Large intestine (tissue), 3 donors: ENCODE measurements around the gene MRAP. TPM values are rescaled to one million over a fixed set of nuclear protein-coding genes. Genes with fewer than 3 reads are reported as not detected.
A peak's percentile ranks its signal among the peaks of the same experiment; 100 is the strongest.

Source experiments
- DNase-seq, 2 donors: peaks; one replicate each; pipeline versions ENCODE4 v3.0.0 to v3.0.0-alpha.2; 2013
- H3K27ac ChIP-seq: one replicate; pipeline ENCODE4 v1.5.1; 2013; ENCODE audit warnings: low read length
- H3K27me3 ChIP-seq: 2 replicates; pipeline ENCODE4 v1.6.1; 2013; ENCODE audit warnings: low read length; ENCODE audit not compliant: control insufficient read depth, insufficient read depth
- H3K36me3 ChIP-seq: 2 replicates; pipeline ENCODE4 v1.6.1; 2013; ENCODE audit warnings: low read length; ENCODE audit not compliant: control insufficient read depth, insufficient read depth
- H3K4me1 ChIP-seq: one replicate; pipeline ENCODE4 v1.6.1; 2013; ENCODE audit warnings: low read length; ENCODE audit not compliant: control insufficient read depth, insufficient read depth
- H3K4me3 ChIP-seq: one replicate; pipeline ENCODE4 v1.5.1; 2013; ENCODE audit warnings: low read length
- H3K9me3 ChIP-seq: one replicate; pipeline ENCODE4 v1.6.1; 2013; ENCODE audit warnings: mild to moderate bottlenecking, low read depth, low read length, moderate library complexity; ENCODE audit not compliant: control insufficient read depth
- WGBS: methylation state at CpG from one replicate; pipeline ENCODE4 v1.1.5; 2013; ENCODE audit warnings: low lambda C conversion rate; ENCODE audit not compliant: insufficient coverage; 5-methylcytosine and 5-hydroxymethylcytosine counted together
- polyA plus RNA-seq: library from polyadenylated mRNA; unstranded; fragments of 120-200 nt; gene quantifications from one replicate; pipeline ENCODE4 v1.2.1, GENCODE V29; 2013

Gene MRAP
- polyA plus RNA-seq, 1 donor, result 0.72 TPM

GRCh38 chr21:32347977-32348376, 49.3 kb downstream of the MRAP start:
- no peaks in the 10 kb centered on the region for H3K27me3 ChIP-seq
- H3K27ac ChIP-seq, result no peak overlapping the region
- peaks cover 6% of the 10 kb centered on the region for H3K9me3 ChIP-seq
- WGBS, result no CpG with 5 or more reads among the region's 11 CpGs
- peaks cover 3% of the 10 kb centered on the region for H3K4me1 ChIP-seq
- H3K4me3 ChIP-seq, result no peak overlapping the region
- DNase-seq, result peak in 1 of 2 donors; percentile 47
- peaks cover 97% of the 10 kb centered on the region for H3K36me3 ChIP-seq

- no peak for DNase-seq
Measured at GRCh38 chr21:32348604-32349332, 50.1 kb downstream of the MRAP start.

GRCh38 chr21:32349333-32349944, 50.8 kb downstream of the MRAP start:
- Histone ChIP-seq H3K36me3 (peaks cover 99% of the 10 kb centered on the region), H3K27ac (no peak overlapping the region), H3K9me3 (peaks cover 3% of the 10 kb centered on the region), H3K27me3 (no peaks in the 10 kb centered on the region), H3K4me1 (peaks cover 3% of the 10 kb centered on the region), H3K4me3 (no peak overlapping the region)
- no CpG with 5 or more reads among the region's 16 CpGs for WGBS
- DNase-seq, result no peak

More at GRCh38 chr21:32348604-32349332, 50.1 kb downstream of the MRAP start:
- H3K27ac ChIP-seq, result no peak overlapping the region
- no peak overlapping the region for H3K4me3 ChIP-seq
- no CpG with 5 or more reads among the region's 9 CpGs for WGBS
- peaks cover 3% of the 10 kb centered on the region for H3K4me1 ChIP-seq
- no peaks in the 10 kb centered on the region for H3K27me3 ChIP-seq
- H3K9me3 ChIP-seq, result peaks cover 6% of the 10 kb centered on the region
- peaks cover 98% of the 10 kb centered on the region for H3K36me3 ChIP-seq

- Histone ChIP-seq H3K27me3 (no peaks in the 10 kb centered on the region), H3K4me3 (no peak overlapping the region), H3K9me3 (no peaks in the 10 kb centered on the region), H3K4me1 (peaks cover 3% of the 10 kb centered on the region), H3K27ac (no peak overlapping the region), H3K36me3 (peaks cover 98% of the 10 kb centered on the region)
- no CpG with 5 or more reads among the region's 16 CpGs for WGBS
- DNase-seq, result no peak
Measured at GRCh38 chr21:32350211-32350980, 51.7 kb downstream of the MRAP start.

- DNase-seq, result no peak
- H3K27ac ChIP-seq, result no peak overlapping the region
- peaks cover 97% of the 10 kb centered on the region for H3K36me3 ChIP-seq
- H3K9me3 ChIP-seq, result no peaks in the 10 kb centered on the region
- H3K4me3 ChIP-seq, result no peak overlapping the region
- peaks cover 3% of the 10 kb centered on the region for H3K4me1 ChIP-seq
- 80% methylated on average over 2 of the region's 13 CpGs for WGBS
- no peaks in the 10 kb centered on the region for H3K27me3 ChIP-seq
Measured at GRCh38 chr21:32350981-32351380, 52.3 kb downstream of the MRAP start.

GRCh38 chr21:32351428-32351827, 52.8 kb downstream of the MRAP start:
- Histone ChIP-seq H3K27me3 (no peaks in the 10 kb centered on the region), H3K27ac (no peak overlapping the region), H3K4me1 (peaks cover 3% of the 10 kb centered on the region), H3K9me3 (no peaks in the 10 kb centered on the region), H3K36me3 (peaks cover 97% of the 10 kb centered on the region), H3K4me3 (no peak overlapping the region)
- no CpG with 5 or more reads among the region's 6 CpGs for WGBS
- no peak for DNase-seq

- Histone ChIP-seq H3K9me3 (no peaks in the 10 kb centered on the region), H3K27ac (no peak overlapping the region), H3K27me3 (no peaks in the 10 kb centered on the region), H3K4me3 (no peak overlapping the region), H3K4me1 (peaks cover 3% of the 10 kb centered on the region), H3K36me3 (peaks cover 96% of the 10 kb centered on the region)
- 100% methylated on average over 2 of the region's 7 CpGs for WGBS
- DNase-seq, result no peak
Measured at GRCh38 chr21:32352526-32352925, 53.9 kb downstream of the MRAP start.

GRCh38 chr21:32353002-32353711, 54.5 kb downstream of the MRAP start:
- DNase-seq, result no peak
- Histone ChIP-seq H3K36me3 (peaks cover 94% of the 10 kb centered on the region), H3K27me3 (no peaks in the 10 kb centered on the region), H3K27ac (no peak overlapping the region), H3K9me3 (no peaks in the 10 kb centered on the region), H3K4me1 (no peaks in the 10 kb centered on the region), H3K4me3 (no peak overlapping the region)
- WGBS, result 80% methylated on average over 1 of the region's 8 CpGs

- H3K36me3 ChIP-seq, result peaks cover 92% of the 10 kb centered on the region
- no peaks in the 10 kb centered on the region for H3K27me3 ChIP-seq
- H3K27ac ChIP-seq, result no peak overlapping the region
- no peak overlapping the region for H3K4me3 ChIP-seq
- no CpG with 5 or more reads among the region's 1 CpG for WGBS
- no peaks in the 10 kb centered on the region for H3K9me3 ChIP-seq
- H3K4me1 ChIP-seq, result no peaks in the 10 kb centered on the region
- no peak for DNase-seq
Measured at GRCh38 chr21:32356874-32357395, 58.3 kb downstream of the MRAP start.
